Hepatocyte (in vitro differentiated cells): ENCODE measurements around the gene RCOR3.

Experiments
- CTCF ChIP-seq: fragments of 200-600 bp; sonication (generic); IDR thresholded peaks from 2 replicates; pipeline ENCODE4 v1.5.1; 2016; ENCODE audit warnings: antibody characterized with exemption, mild to moderate bottlenecking; ENCODE audit not compliant: poor library complexity
- EZH2 ChIP-seq: fragments of 200-600 bp; sonication (generic); IDR thresholded peaks from 2 replicates; pipeline ENCODE4 v1.6.1; 2016; ENCODE audit warnings: antibody characterized with exemption, mild to moderate bottlenecking, borderline replicate concordance

DNA sequence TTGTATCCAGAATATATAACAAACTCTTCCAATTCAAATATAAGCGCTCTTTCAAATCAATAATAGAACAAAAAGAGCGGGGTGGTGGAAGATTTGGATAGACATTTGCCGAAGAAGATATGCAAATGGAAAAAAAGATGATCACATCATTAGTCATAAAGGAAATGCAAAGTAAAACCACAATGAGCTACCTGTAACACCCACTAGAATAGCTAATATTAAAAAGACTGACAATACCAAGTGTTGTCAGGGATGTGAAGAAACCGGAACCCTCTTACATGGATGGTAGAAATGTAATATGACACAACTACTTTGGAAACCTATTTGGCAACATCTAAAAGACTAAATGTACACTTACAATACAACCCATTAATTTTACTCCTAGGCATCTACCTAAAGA, 61.8 kb downstream of the RCOR3 start:
- TF ChIP-seq CTCF (no peak), EZH2 (no peak)
